Measurements from ENCODE around the gene HOMER3.

DNA sequence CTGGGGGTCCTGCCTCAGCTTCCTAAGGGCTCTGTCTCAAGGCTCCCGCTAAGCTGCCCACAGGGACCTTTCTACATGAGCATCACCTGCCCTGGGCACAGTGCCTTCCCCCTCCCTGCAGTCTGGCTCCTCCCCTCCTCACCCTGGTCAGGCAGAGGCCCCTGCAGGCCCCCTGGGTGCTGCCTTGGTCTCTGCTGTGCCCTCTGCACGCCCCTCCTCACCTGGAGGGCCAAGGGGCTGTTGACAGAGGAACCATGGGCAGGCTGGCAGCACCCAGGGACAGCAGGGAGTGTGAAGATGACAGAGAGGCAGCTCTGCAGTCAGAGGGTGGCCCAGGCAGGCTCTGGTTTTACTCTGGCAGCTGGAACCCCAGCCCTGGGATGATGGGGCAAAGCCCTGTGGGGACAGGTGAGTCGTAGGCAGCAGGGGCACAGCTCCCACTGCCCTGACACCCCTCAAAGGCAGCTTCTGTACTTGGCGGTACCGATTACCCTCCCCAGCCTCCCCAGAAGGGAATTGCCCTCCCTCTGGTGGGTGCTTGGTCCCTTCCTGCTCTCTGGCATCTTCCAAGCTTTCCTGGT is 49.2 kb upstream of the HOMER3 start:
- no peak for TF ChIP-seq EP300 (IDR thresholded peaks at IDR 0.05)
- TF ChIP-seq, protein P1, sequence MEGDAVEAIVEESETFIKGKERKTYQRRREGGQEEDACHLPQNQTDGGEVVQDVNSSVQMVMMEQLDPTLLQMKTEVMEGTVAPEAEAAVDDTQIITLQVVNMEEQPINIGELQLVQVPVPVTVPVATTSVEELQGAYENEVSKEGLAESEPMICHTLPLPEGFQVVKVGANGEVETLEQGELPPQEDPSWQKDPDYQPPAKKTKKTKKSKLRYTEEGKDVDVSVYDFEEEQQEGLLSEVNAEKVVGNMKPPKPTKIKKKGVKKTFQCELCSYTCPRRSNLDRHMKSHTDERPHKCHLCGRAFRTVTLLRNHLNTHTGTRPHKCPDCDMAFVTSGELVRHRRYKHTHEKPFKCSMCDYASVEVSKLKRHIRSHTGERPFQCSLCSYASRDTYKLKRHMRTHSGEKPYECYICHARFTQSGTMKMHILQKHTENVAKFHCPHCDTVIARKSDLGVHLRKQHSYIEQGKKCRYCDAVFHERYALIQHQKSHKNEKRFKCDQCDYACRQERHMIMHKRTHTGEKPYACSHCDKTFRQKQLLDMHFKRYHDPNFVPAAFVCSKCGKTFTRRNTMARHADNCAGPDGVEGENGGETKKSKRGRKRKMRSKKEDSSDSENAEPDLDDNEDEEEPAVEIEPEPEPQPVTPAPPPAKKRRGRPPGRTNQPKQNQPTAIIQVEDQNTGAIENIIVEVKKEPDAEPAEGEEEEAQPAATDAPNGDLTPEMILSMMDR (IDR thresholded peaks at IDR 0.05): no peak
